ENCODE data around the gene CLPTM1. TPM values are rescaled to one million over a fixed set of nuclear protein-coding genes. Genes with fewer than 3 reads are reported as not detected.
"Not testable (repeated sequence)": the region's sequence is repeated elsewhere in the genome, so short reads cannot be mapped to it uniquely, and the experiment has no call there.

CLPTM1 gene
- total RNA-seq, 4 donors from 2014 or later: 44.2 to 76.9 (median 56.3) TPM

- H3K27me3 ChIP-seq: no peaks in the 10 kb centered on the region
- intact Hi-C loops (cut with DNase I): no loop called here
- WGBS, 2 donors: 98 to 100% methylated on average over 1 to 5 of the region's 5 CpGs
- no peak overlapping the region for H3K4me3 ChIP-seq
- no peaks in the 10 kb centered on the region for H3K4me1 ChIP-seq
- H3K36me3 ChIP-seq: peaks cover 7 to 88% (median 19%) of the 10 kb centered on the region in 3 donors
- H3K9me3 ChIP-seq: no peaks in the 10 kb centered on the region
- no peak overlapping the region for H3K27ac ChIP-seq
- DNase-seq: no peak
- TF ChIP-seq POLR2A (IDR thresholded peaks at IDR 0.05): no peak
- TF ChIP-seq, protein P1, sequence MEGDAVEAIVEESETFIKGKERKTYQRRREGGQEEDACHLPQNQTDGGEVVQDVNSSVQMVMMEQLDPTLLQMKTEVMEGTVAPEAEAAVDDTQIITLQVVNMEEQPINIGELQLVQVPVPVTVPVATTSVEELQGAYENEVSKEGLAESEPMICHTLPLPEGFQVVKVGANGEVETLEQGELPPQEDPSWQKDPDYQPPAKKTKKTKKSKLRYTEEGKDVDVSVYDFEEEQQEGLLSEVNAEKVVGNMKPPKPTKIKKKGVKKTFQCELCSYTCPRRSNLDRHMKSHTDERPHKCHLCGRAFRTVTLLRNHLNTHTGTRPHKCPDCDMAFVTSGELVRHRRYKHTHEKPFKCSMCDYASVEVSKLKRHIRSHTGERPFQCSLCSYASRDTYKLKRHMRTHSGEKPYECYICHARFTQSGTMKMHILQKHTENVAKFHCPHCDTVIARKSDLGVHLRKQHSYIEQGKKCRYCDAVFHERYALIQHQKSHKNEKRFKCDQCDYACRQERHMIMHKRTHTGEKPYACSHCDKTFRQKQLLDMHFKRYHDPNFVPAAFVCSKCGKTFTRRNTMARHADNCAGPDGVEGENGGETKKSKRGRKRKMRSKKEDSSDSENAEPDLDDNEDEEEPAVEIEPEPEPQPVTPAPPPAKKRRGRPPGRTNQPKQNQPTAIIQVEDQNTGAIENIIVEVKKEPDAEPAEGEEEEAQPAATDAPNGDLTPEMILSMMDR (IDR thresholded peaks at IDR 0.05): no peak
These were observed 14.3 kb downstream of the CLPTM1 start for GRCh38 chr19:44969437-44969836.

- DNase-seq; H3K27ac ChIP-seq; H3K4me3 ChIP-seq; intact Hi-C loops (cut with DNase I); H3K4me1 ChIP-seq; H3K9me3 ChIP-seq; H3K27me3 ChIP-seq: not testable (repeated sequence)
- H3K36me3 ChIP-seq: peaks cover 15 to 88% (median 40%) of the 10 kb centered on the region in 3 donors
- WGBS, 2 donors: 84 to 86% methylated on average over 5 to 6 of the region's 6 CpGs
These were observed 16.3 kb downstream of the CLPTM1 start for GRCh38 chr19:44971451-44971850.

- no peaks in the 10 kb centered on the region for H3K9me3 ChIP-seq
- no peaks in the 10 kb centered on the region for H3K27me3 ChIP-seq
- H3K4me1 ChIP-seq: no peaks in the 10 kb centered on the region
- H3K27ac ChIP-seq: no peak overlapping the region
- TF ChIP-seq POLR2A (IDR thresholded peaks at IDR 0.05): no peak
- TF ChIP-seq, protein P1 (IDR thresholded peaks at IDR 0.05): no peak
- peaks cover 25 to 88% (median 45%) of the 10 kb centered on the region in 3 donors for H3K36me3 ChIP-seq
- no peak overlapping the region for H3K4me3 ChIP-seq
- no peak for DNase-seq
- intact Hi-C loops (cut with DNase I): no loop called here
- 87% methylated on average over 3 of the region's 13 CpGs; no CpG with 5 or more reads in 1 of the 2 donors for WGBS, 2 donors
These were observed 17.6 kb downstream of the CLPTM1 start for GRCh38 chr19:44972802-44973201.

DNA sequence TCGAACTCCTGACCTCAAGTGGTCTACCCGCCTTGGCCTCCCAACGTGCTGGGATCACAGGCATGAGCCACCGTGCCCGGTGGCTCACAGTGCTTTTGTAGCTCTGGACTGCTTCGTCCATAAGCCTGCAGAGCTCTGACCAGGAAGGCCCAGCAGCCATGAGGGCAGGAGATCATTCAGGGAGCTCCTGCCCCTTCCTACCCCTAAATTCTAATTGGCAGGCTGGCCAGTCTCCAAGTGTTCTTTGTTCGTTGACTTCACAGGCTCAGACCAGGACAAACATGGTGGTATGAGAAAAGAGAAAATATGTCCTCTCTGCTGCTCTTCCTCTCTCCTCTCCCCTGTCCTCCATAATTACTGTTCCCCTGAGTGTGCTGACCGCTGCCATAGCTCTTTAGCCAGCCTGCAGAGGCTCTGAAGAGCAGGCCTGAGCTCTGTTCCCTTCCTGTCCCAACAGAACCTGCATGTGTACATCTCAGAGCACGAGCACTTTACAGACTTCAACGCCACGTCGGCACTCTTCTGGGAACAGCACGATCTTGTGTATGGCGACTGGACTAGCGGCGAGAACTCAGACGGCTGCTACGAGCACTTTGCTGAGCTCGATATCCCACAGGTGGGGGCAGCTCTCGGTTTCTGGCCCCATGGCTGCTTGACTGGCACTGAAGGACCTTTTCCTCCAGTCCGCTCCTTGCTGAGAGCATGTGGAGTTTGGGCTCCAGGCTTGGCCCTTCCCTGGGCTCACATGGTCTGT, 19.0 kb downstream of the CLPTM1 start:
- no peak overlapping the region for H3K4me3 ChIP-seq
- H3K9me3 ChIP-seq: no peaks in the 10 kb centered on the region
- no peak for DNase-seq
- no peak overlapping the region for H3K27ac ChIP-seq
- 90 to 92% methylated on average over 6 to 13 of the region's 21 CpGs for WGBS, 2 donors
- H3K36me3 ChIP-seq: peaks cover 27 to 88% (median 50%) of the 10 kb centered on the region in 3 donors
- H3K4me1 ChIP-seq: no peaks in the 10 kb centered on the region
- intact Hi-C loops (cut with DNase I): no loop called here
- TF ChIP-seq, protein P1 (IDR thresholded peaks at IDR 0.05): no peak
- no peak for TF ChIP-seq POLR2A (IDR thresholded peaks at IDR 0.05)
- no peaks in the 10 kb centered on the region for H3K27me3 ChIP-seq

DNA sequence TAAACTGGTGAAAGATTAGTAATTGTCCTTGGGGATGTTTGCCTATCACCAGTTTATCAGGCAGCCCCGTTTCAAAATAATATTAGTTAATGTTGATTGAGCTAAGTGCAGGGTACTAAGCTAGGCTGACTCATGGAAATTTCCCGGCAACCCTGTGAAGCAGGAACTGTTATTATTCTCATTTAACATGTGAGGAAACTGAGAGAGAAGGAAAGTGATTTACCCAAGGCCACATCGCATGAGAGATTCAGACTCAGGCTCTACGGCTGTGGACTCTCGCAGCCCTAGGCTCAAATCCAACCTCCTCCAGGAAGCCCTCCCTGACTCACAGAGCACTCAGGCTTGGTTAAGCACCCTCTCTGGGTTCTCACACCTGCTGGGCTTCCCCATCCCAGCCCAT, 19.7 kb downstream of the CLPTM1 start:
- no peak for TF ChIP-seq POLR2A (IDR thresholded peaks at IDR 0.05)
- TF ChIP-seq, protein P1 (IDR thresholded peaks at IDR 0.05): no peak
- Histone ChIP-seq H3K27ac (no peak overlapping the region), H3K27me3 (no peaks in the 10 kb centered on the region), H3K4me1 (no peaks in the 10 kb centered on the region), H3K9me3 (no peaks in the 10 kb centered on the region), H3K36me3 (peaks cover 33 to 88% (median 57%) of the 10 kb centered on the region in 3 donors), H3K4me3 (no peak overlapping the region)
- 80 to 87% methylated on average over 4 to 5 of the region's 5 CpGs for WGBS, 2 donors
- intact Hi-C loops (cut with DNase I): no loop called here
- no peak for DNase-seq

All from esophagus squamous epithelium (tissue), 5 donors.